Measurements from ENCODE around the gene GUF1. TPM values are rescaled to one million over a fixed set of nuclear protein-coding genes. Genes with fewer than 3 reads are reported as not detected.

GUF1 gene, protein sequence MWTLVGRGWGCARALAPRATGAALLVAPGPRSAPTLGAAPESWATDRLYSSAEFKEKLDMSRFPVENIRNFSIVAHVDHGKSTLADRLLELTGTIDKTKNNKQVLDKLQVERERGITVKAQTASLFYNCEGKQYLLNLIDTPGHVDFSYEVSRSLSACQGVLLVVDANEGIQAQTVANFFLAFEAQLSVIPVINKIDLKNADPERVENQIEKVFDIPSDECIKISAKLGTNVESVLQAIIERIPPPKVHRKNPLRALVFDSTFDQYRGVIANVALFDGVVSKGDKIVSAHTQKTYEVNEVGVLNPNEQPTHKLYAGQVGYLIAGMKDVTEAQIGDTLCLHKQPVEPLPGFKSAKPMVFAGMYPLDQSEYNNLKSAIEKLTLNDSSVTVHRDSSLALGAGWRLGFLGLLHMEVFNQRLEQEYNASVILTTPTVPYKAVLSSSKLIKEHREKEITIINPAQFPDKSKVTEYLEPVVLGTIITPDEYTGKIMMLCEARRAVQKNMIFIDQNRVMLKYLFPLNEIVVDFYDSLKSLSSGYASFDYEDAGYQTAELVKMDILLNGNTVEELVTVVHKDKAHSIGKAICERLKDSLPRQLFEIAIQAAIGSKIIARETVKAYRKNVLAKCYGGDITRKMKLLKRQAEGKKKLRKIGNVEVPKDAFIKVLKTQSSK
- 10.4 and 10.7 TPM in 2 replicates for total RNA-seq

DNA sequence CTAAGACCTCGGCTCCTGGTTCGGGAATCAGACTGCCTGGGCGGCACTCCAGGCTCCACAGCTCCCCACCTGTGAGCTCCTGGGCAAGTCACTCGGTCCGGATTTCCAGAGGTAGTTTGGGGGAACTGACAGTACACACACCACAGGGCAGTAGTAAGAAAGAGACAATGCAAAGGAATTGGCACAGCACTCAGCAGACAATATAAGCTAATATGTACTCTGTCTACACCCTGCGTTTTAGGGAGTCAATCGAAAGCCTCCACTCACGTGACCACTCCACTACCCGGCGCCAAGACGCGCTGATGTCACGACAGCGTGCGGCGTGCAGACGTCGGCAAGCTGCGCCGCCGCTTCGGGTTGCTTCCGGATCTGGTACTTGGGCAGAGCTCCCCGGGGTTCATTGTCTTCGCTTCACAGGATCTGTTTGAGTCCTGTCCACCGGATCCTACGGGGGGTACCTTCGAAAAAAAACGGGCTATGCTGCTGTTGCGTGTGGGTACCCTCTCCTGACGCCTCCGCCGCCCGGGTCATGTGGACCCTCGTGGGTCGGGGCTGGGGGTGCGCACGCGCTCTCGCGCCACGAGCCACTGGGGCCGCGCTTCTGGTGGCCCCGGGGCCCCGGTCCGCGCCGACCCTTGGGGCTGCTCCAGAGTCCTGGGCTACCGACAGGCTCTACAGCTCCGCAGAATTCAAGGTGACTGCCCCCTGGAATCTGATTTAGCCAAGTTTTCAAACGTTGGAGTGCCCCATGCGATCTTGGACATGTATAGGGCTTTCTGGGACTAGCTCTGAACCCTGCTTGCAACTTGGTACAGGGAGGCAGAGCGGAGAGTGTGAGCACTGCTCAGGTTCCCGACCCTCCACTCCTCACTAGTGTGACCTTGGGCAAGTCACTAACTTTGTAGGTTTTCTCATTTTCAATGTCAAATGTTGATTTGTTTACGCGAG is at the start of gene GUF1:
GUF1 (plus strand) TSS at position 327 of the 948 bp plus-strand sequence; CDS start at position 530, 203 bp downstream.

DNA sequence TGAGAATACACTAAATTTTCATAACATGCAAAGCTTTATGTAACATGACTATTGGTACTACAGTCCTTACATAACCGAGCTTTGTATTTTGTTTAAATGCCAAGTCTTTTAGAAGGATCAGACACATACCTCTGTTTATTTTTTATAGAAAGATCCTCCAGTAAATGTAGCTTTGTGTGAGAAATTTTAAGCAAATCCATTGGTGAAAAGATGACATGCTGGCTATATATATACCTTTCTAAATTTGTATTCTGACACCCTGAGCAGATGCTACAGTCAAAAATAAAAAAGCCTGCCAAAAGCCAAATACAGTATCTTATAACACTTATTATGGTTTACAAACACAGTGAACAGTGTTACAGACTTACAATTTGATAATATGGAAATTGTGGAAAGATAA is 26.8 kb upstream of the GUF1 start, which contains the start of gene YIPF7:
YIPF7 (minus strand) TSS at position 201 of the 400 bp plus-strand sequence. CDS start 1,525 bp downstream, outside the sequence.

DNA sequence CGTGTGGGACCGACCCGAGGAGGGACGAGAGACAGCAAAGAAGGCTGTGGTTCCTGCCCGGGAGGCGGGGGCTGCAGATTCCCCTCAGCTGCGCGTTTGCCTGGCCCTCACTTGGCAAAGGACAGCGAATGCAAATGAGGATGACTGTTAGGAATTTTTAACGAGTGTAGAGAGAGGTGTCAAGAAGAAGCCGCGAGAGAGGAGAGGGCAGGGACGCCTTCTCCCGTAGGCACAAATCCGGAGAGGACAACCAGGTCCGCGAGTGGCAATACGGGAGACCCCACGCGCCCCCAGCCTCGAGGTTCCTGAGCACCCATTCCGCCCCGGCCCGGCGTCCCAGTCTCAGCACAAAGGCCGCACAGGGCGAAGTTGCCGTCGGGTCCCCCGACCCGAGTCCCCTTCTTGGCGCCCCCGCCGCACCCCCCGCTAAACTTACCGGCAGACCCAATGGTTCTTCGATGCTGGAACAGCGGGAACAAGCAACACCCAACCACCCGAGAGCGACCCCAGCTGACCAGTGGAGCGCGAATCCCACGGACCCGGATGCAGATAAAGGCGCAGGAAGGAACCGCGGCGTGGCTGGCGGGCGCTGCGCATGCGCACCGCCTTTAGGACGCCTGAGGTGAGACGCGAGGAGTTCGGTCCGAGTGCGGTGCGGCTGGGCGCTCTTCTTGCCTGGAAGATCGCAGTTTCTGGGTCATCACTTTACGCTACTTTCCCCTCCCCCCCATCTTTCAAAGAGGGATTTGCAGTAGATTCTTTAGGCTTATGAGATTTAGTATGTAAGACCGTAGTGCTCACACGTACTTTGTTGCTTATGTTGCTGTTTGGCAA is 48.0 kb downstream of the GUF1 start, which contains the start of gene GNPDA2:
GNPDA2 (minus strand) TSS at position 519 of the 834 bp plus-strand sequence. CDS start 4,349 bp downstream, outside the sequence.

Other genes with a start within 250 kb of the GUF1 start
- not detected in 2 replicates for gene KCTD8, start 229.6 kb upstream of the GUF1 start, total RNA-seq
- 0.45 TPM in 1 of 2 replicates, not detected in the other for gene YIPF7, start 26.8 kb upstream of the GUF1 start, total RNA-seq
- 15.0 and 17.3 TPM in 2 replicates for gene GNPDA2, start 48.1 kb downstream of the GUF1 start, total RNA-seq

All from bronchus fibroblast of lung (primary cell).